T-helper 2 cell (primary cell): Measurements from ENCODE around the gene BAK1.
"Not testable (repeated sequence)": the region's sequence is repeated elsewhere in the genome, so short reads cannot be mapped to it uniquely, and the experiment has no call there.

Source experiments
- DNase-seq, 5 experiments: peaks; one replicate each; pipeline versions ENCODE4 v3.0.0 to v3.0.0-alpha.2; 2012 to 2022

The BAK1 gene

GRCh38 chr6:33585403-33586107 lies 5.5 kb upstream of the BAK1 start:
- peak; percentile 54 to 87 (median 78) for DNase-seq

DNA sequence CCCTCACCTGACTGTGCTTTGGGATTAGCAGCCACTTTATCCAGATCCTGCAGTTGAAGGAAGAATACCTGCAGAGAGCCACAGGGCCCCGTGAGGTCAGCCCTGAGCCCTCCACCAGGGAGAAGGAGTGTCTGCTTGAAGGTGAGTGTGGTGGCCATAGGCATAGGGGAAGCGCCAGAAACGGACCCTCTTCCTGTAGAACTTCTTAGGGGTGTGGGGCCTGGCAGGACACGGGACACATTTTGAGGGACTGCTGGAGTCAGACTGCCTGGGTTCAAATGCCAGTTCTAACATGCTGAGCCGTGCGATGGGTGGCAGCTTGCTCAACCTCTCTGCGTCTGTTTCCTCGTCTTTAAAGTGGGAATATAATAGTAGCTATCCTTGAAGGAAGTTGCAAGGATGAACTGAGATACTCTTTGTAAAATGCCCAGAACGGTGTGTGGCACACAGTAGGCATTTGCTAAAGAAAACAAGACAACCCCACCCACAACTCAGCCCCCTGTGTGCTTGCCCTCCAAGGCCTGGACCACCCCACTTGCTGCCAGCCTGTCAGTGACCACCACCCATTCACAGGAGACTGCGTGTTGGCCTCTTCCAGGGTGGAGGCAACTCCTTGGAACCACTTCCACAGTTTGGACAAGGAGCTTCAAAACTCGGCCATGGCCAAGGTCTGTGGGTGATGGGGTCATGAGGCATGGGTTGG lies 4.8 kb upstream of the BAK1 start:
- no peak for DNase-seq

DNA sequence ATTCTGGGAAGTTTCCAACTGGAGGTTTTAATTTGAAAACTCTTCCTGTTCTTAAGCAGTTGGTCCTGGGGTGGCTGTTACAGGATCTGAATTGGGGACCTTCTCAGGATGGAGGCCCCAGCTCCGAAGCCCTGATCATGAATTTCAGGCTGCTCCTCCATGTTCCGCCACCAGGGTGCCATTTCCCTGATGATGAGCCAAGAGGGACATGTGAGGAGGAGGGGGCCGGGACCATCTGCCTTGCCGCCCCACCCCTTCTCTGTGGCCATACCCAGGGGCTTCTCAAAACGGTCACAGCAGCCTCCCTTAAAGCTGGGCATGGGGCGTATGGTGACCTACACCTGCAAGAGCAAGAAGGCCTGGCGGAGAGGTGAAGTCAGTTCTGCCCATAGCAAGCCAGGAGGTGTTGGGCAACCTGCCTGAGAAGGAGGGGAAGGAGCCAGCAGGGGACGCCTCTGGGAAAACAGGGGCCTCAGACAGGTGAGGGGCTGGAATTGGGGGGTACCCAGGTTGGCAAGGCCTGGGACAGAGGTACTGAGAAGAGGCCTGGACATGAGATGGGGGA lies 3.6 kb upstream of the BAK1 start:
- no peak for DNase-seq

- DNase-seq, result no peak
These were observed 1.1 kb upstream of the BAK1 start for GRCh38 chr6:33581186-33581585.

- peak in 3 of 5 experiments; percentile 32 to 76 (median 53) for DNase-seq
These were observed 1.5 kb downstream of the BAK1 start for GRCh38 chr6:33578588-33579011.

DNA sequence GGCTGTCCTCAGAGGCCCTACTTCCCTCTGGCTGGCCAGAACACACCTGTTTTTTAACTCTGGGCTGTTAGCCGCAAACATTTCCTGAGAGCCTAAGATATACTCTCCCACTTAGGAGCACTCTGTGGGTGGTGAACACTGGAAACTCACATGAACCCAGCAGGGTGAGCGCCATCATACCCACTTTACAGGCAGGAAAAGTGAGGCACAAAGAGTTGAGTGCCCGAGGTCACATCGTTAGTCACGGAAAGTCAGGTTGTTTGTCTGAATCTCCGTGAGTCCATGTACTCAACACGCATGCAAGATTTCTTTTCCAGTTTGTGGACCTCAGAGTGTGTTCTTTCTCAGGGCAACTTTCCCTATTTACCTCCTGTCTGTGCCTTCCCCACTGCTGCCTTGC lies 1.9 kb downstream of the BAK1 start:
- no peak for DNase-seq

- DNase-seq, result peak in 1 of 5 experiments; percentile 52
These were observed 2.4 kb downstream of the BAK1 start for GRCh38 chr6:33577718-33578117.

GRCh38 chr6:33577106-33577535 lies 3.0 kb downstream of the BAK1 start:
- DNase-seq, result peak in 1 of 5 experiments; percentile 19

GRCh38 chr6:33576668-33577067 lies 3.4 kb downstream of the BAK1 start:
- DNase-seq, result no peak

- no peak for DNase-seq
These were observed 4.9 kb downstream of the BAK1 start for GRCh38 chr6:33575211-33575610.

- DNase-seq, result no peak
These were observed 8.3 kb downstream of the BAK1 start for GRCh38 chr6:33571637-33572316.

DNA sequence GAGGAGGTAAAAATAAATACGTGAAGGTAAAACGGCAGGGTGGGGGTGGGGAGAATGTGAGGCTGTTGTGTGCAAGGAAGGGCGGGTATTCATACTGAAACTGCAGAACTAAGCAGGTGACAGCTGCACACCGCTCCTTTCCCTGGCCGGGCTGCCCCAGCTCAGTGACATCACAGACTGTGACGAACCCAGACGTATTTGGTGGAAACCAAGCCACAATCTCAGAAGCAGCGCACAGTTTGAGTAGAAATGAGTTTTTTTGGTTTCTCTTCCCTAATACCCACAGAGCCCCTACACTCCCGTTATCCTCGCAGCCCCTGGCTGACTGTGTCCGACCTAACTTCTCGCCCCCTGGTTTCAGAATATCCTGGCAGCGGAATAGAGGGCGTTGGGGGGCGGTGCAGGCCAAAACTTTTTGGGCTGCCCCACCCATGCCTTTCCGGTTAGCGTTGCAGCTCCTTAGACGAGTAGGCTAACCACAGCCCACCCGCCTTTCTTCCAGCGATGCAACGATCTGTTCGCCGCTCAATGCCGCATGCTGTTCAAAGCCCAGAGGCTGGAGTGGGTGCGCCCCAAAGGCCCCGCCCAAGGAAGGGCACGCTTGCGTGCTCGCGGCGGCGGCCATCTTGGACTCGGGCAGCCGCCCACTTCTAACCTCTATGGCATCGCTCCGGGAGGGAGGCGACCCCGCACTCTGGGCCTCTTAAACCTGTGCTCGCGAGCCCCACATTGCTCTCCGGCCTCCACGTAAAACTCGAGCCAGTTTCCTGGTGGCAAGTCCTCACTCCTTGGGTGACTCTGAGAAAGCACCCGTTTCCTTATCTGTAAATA lies 9.1 kb downstream of the BAK1 start:
- DNase-seq, result peak; percentile 76 to 99 (median 89)

DNA sequence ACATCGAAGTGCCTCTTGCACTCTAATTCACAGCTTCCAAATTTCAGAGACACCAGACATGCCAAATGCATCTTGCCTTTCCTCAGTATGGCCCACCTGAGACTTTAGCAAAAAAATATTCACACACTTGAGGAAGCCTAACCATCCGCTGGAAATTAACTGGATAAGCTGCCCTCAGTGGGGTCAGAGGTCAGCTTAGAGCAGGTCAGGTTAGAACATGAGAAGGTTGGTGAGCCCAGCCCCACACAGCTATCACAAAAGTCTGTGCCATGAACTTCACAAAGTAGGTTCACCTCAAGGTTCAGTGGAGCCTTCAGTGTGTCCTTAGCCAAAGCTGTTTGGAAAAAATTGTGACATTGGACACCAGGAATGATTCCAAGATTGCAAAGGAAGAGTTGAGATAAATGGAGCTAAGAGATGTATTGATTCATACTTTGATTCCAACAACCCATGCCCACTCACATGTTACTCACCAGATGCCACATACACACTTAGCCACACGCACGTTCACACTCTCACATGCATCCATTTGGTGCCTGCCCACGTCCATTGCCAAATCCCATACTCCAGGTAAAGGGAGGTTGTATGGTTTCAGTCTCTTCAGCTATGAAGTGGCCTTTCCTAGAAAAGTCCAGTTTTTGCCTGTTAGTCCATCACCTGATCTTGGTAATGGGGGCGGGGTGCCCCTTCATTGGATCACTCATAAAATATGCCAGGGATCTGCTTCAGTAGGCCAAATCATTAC lies 11.1 kb downstream of the BAK1 start:
- DNase-seq, result no peak

- DNase-seq, result no peak
These were observed 12.2 kb downstream of the BAK1 start for GRCh38 chr6:33567836-33568235.

DNA sequence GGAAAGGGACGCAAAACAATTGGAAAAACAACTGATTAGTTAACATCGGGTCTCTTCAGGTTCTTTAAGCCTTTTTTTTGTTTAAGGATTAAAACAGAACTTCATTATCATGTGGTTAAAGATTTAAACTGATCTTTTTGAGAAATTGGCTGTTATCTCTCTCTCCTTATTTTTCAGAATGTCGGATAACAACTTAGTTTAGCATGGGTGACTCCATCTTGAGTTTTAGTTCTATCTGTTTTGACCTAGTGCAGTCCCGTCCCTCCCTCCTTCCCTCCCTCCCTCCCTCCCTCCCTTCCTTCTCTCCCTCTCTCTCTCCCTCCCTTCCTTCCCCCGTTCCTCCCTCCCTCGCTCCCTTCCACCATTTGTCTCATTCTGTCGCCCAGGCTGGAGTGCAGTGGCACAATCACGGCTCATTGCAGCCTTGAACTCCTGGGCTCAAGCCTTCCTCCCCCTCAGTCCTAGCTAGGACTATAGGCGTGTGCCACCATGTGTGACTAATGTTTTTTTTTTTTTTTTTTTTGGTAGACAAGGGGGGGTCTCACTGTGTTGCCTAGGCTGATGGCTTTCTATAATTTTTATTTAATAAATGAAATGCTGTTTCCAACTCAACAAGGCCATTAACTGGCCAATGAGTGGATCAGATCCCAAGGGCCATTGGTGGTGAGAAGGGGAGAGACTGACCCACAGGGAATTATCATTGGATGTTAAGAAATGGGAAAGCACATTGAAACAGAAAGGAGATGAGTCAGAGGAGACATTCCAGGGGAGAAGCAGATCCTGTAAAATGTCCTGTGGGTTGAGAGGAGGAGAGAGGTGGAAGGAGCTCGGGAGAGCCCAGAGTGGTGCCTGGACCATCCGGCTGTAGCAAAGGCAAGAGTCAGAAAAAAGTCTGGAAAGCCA lies 13.6 kb downstream of the BAK1 start:
- no peak for DNase-seq

GRCh38 chr6:33558801-33559200 lies 21.3 kb downstream of the BAK1 start:
- no peak for DNase-seq

DNA sequence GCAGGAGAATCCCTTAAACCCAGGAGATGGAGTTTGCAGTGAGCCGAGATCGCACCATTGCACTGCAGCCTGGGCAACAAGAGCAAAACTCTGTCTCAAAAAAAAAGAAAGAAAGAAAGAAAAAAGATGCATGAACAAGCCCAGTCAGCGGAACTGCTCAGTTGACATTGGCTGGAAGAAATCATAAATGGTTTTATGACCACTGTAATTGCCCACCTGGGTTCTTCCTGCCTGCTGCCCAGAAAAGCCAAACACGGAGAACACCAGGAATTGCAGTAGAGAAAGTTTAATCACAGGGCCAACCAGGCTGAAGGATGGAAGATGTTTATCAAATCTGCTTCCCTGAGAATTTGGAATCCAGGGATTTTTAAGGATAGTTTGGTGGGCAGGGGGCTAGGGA lies 22.7 kb downstream of the BAK1 start:
- no peak for DNase-seq

DNA sequence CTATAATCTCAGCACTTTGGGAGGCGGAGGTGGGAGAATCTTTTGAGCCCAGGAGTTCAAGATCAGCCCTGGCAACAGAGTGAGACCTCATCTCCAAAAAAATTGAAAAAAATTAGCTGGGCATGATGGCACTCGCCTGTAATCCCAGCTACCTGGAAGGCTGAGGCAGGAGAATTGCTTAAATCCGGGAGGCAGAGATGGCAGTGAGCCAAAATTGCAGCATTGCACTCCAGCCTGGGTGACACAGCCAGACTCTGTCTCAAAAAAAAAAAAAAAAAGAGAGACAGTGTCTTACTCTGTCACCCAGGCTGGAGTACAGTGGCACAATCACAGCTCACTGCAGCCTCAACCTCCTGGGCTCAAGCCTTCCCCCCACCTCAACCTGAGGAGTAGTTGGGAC lies 27.2 kb downstream of the BAK1 start:
- DNase-seq, result not testable (repeated sequence)

DNA sequence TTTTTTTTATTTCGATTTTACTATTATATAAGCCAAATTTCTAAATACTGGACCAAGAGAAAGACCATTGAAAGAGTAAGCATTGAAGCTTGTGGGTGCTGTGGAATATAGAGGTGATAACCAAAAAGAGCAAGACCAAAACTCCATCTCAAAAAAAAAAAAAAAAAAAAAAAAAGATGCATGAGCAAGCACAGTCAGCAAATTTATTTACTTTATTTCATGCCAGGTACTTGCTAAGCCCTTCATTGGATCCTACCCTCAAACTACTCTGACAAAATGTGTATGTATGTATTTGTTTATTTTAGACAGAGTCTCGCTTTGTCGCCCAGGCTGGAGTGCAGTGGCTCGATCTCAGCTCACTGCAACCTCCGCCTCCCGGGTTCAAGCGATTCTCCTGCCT lies 27.8 kb downstream of the BAK1 start:
- DNase-seq, result no peak

GRCh38 chr6:33551538-33551937 lies 28.5 kb downstream of the BAK1 start:
- no peak for DNase-seq

DNA sequence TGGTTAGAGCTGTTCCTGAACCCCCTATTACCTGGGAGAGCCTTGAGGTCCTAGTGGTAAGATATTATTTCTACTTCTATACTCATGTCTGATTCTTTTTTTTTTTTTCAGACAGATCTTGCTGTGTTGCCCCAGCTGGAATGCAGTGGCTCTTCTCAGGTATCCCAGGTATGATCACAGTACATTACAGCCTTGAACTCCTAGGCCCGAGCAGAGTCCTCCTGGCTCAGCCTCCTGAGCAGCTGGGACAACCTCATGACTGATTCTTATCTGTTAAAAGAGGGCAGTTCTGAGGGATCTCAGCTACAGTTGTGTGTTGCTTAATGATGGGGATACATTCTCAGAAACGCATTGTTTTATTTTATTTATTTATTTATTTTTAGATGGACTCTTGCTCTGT lies 30.2 kb downstream of the BAK1 start:
- no peak for DNase-seq
